Keratinocyte (primary cell): ENCODE measurements around the gene CASP10. TPM values are rescaled to one million over a fixed set of nuclear protein-coding genes. Genes with fewer than 3 reads are reported as not detected.

ENCODE experiments used
- DNase-seq: peaks from one replicate; pipeline ENCODE4 v3.0.0-alpha.2; 2011; ENCODE audit warnings: low read depth, missing footprints, low spot score
- FAIRE-seq: peaks from 2 replicates; lab custom pipeline; 2011; peaks lifted over from hg19 to GRCh38; lab: Jason Lieb, UNC
- H2AFZ ChIP-seq: 2 replicates; pipeline ENCODE4 v1.6.0; 2012; ENCODE audit warnings: low read length, control low read depth, inconsistent platforms; ENCODE audit not compliant: control insufficient read depth
- H3K27ac ChIP-seq: 2 replicates; pipeline ENCODE4 v1.5.1; 2011; ENCODE audit warnings: low read length; ENCODE audit not compliant: control insufficient read depth, insufficient read depth
- H3K27me3 ChIP-seq: 3 replicates; pipeline ENCODE4 v1.6.0; 2011; ENCODE audit warnings: low read length; ENCODE audit not compliant: control insufficient read depth, insufficient read depth; ENCODE audit errors: extremely low read depth
- H3K36me3 ChIP-seq, 2 experiments: 2 replicates in 1 of 2; 3 replicates in 1 of 2; pipeline ENCODE4 v1.5.1; 2011; ENCODE audit warnings: low read length in 2 of 2, mild to moderate bottlenecking in 1 of 2; ENCODE audit not compliant: control insufficient read depth in 2 of 2, insufficient read depth in 2 of 2; ENCODE audit errors: extremely low read depth in 1 of 2
- H3K4me1 ChIP-seq: 3 replicates; pipeline ENCODE4 v1.5.1; 2011; ENCODE audit warnings: low read length; ENCODE audit not compliant: control insufficient read depth, insufficient read depth; ENCODE audit errors: extremely low read depth
- H3K4me2 ChIP-seq: 3 replicates; pipeline ENCODE4 v1.6.0; 2011; ENCODE audit warnings: low read depth, low read length; ENCODE audit not compliant: control insufficient read depth, insufficient read depth; ENCODE audit errors: extremely low read depth
- H3K4me3 ChIP-seq, 3 experiments: fragments of 200-600 bp in 1 of 3; sonication (generic) in 1 of 3; 2 replicates in 2 of 3; 3 replicates in 1 of 3; pipeline ENCODE4 v1.5.1; 2011 to 2016; ENCODE audit warnings: low read length in 3 of 3, mild to moderate bottlenecking in 3 of 3, control low read depth in 2 of 3, inconsistent platforms in 1 of 3, low read depth in 1 of 3, mixed read lengths in 1 of 3, mixed run types in 1 of 3, moderate library complexity in 1 of 3; ENCODE audit not compliant: control insufficient read depth in 2 of 3, insufficient read depth in 2 of 3; ENCODE audit errors: extremely low read depth in 1 of 3
- H3K79me2 ChIP-seq: 2 replicates; pipeline ENCODE4 v1.6.0; 2012; ENCODE audit warnings: low read length; ENCODE audit not compliant: control insufficient read depth, insufficient read depth
- H3K9ac ChIP-seq: 3 replicates; pipeline ENCODE4 v1.6.0; 2011; ENCODE audit warnings: low read length; ENCODE audit not compliant: control insufficient read depth, insufficient read depth; ENCODE audit errors: extremely low read depth
- H3K9me1 ChIP-seq: 3 replicates; pipeline ENCODE4 v1.6.0; 2011; ENCODE audit warnings: low read length; ENCODE audit not compliant: control insufficient read depth, insufficient read depth; ENCODE audit errors: extremely low read depth
- H3K9me3 ChIP-seq: 2 replicates; pipeline ENCODE4 v1.5.1; 2012; ENCODE audit warnings: low read depth, low read length; ENCODE audit not compliant: control insufficient read depth
- H4K20me1 ChIP-seq: 3 replicates; pipeline ENCODE4 v1.6.0; 2011; ENCODE audit warnings: low read length; ENCODE audit not compliant: control insufficient read depth, insufficient read depth; ENCODE audit errors: extremely low read depth
- EZH2 ChIP-seq: IDR thresholded peaks from one replicate; pipeline ENCODE4 v1.6.1; 2012; ENCODE audit warnings: inconsistent platforms, mild to moderate bottlenecking, low read length, moderate library complexity
- dilution Hi-C: fragments of 300-500 bp; cut with MboI; formaldehyde crosslinking; loops from one replicate; pipeline ENCODE4 v1.7.0; 2020; ENCODE audit warnings: low sequenced_read_pairs; ENCODE audit not compliant: extremely low pct_ligation_motif_present
- polyA plus RNA-seq, 5 experiments: library from polyadenylated mRNA; depleted of rRNA in 3 of 5; stranded (reverse) in 3 of 5; stranded (forward) in 1 of 5; unstranded in 1 of 5; fragments of >200 nt; gene quantifications; 1 replicate in 1 of 5; 2 replicates in 3 of 5; 3 replicates in 1 of 5; pipeline versions ENCODE4 v1.2.1 to v1.2.3, GENCODE V29; 2011 to 2012; ENCODE audit warnings: missing spikeins in 2 of 5, low read depth in 1 of 5, low replicate concordance in 1 of 5
- TF ChIP-seq, protein P1 (sequence below), 3 experiments: IDR thresholded peaks in 1 of 3; conservative IDR thresholded peaks in 1 of 3; optimal IDR thresholded peaks in 1 of 3; 2 replicates in 2 of 3; 3 replicates in 1 of 3; pipeline versions ENCODE3 to v1.5.1; 2011; ENCODE audit warnings: low read length in 3 of 3, mild to moderate bottlenecking in 3 of 3, moderate library complexity in 2 of 3, control low read depth in 1 of 3, inconsistent platforms in 1 of 3; ENCODE audit not compliant: insufficient read depth in 2 of 3; ENCODE audit errors: extremely low read depth in 1 of 3

Gene CASP10
- polyA plus RNA-seq, 1 donor (not counting 4 experiments of a cell fraction or from before 2014, with no cell fraction given): 7.1 TPM

DNA sequence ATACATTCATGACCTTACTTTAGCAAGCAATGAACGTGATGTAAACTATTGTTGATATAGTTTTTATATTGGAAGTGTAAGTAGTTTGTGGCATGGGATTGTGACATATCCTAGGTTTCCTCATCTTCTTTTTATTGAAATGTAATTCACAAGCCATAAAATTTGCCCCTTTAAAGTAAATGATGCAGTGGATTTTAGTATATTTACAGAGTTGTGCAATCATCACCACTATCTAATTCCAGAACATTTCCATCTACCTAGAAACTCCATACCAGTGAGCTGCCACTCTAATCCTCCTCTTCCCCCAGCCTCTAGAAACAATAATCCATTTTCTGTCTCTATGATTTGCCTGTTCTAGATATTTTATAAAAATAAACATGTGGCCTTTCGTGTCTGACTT, 10.7 kb upstream of the CASP10 start:
- Histone ChIP-seq H3K4me2 (no peak overlapping the region), H4K20me1 (no peaks in the 10 kb centered on the region), H3K4me1 (no peaks in the 10 kb centered on the region), H3K4me3 (no peak overlapping the region), H3K27me3 (no peaks in the 10 kb centered on the region), H3K27ac (no peak overlapping the region), H3K9ac (no peak overlapping the region), H3K9me1 (no peaks in the 10 kb centered on the region), H3K9me3 (no peaks in the 10 kb centered on the region), H2AFZ (no peak overlapping the region), H3K36me3 (no peaks in the 10 kb centered on the region), H3K79me2 (no peaks in the 10 kb centered on the region)
- no peak for TF ChIP-seq EZH2
- TF ChIP-seq, protein P1, sequence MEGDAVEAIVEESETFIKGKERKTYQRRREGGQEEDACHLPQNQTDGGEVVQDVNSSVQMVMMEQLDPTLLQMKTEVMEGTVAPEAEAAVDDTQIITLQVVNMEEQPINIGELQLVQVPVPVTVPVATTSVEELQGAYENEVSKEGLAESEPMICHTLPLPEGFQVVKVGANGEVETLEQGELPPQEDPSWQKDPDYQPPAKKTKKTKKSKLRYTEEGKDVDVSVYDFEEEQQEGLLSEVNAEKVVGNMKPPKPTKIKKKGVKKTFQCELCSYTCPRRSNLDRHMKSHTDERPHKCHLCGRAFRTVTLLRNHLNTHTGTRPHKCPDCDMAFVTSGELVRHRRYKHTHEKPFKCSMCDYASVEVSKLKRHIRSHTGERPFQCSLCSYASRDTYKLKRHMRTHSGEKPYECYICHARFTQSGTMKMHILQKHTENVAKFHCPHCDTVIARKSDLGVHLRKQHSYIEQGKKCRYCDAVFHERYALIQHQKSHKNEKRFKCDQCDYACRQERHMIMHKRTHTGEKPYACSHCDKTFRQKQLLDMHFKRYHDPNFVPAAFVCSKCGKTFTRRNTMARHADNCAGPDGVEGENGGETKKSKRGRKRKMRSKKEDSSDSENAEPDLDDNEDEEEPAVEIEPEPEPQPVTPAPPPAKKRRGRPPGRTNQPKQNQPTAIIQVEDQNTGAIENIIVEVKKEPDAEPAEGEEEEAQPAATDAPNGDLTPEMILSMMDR (optimal IDR thresholded peaks at IDR 0.05 in 1 of 3, IDR thresholded peaks at IDR 0.05 in 1 of 3, conservative IDR thresholded peaks at IDR 0.05 in 1 of 3; ENCODE audit: extremely low read depth in 1 of 3, insufficient read depth in 2 of 3, low read length in 3 of 3): no peak
- dilution Hi-C loops: no loop called here
- DNase-seq: no peak
- FAIRE-seq: no peak

DNA sequence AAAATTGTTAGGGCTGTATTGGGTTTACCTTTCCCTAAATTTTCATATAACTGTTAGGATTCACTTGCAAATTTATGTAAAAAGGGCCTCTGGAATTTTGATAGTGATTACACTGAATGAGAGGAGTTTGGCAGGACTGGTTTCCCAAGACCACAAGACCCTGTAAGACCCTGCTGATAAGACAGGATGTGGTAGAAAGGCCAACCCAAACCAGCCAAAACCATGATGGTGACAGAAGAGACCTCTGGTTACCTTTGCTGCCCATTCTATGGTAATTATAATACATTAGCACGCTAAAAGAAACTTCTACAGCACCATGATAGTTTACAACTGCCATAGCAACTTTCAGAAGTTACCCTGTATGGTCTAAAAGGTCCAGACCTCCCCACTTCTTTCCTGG, 8.3 kb upstream of the CASP10 start:
- no peaks in the 10 kb centered on the region for H3K4me1 ChIP-seq
- dilution Hi-C loops: no loop called here

More for the DNA sequence above, 8.3 kb upstream of the CASP10 start:
- no peak overlapping the region for H3K4me2 ChIP-seq
- H3K79me2 ChIP-seq: no peaks in the 10 kb centered on the region
- H3K36me3 ChIP-seq: no peaks in the 10 kb centered on the region
- no peak overlapping the region for H3K9ac ChIP-seq
- FAIRE-seq: no peak
- H4K20me1 ChIP-seq: no peaks in the 10 kb centered on the region
- H2AFZ ChIP-seq: no peak overlapping the region
- no peak overlapping the region for H3K4me3 ChIP-seq
- TF ChIP-seq, protein P1 (optimal IDR thresholded peaks at IDR 0.05 in 1 of 3, IDR thresholded peaks at IDR 0.05 in 1 of 3, conservative IDR thresholded peaks at IDR 0.05 in 1 of 3; ENCODE audit: extremely low read depth in 1 of 3, insufficient read depth in 2 of 3, low read length in 3 of 3): no peak
- no peak for TF ChIP-seq EZH2
- no peak for DNase-seq
- H3K9me3 ChIP-seq: no peaks in the 10 kb centered on the region
- H3K27ac ChIP-seq: no peak overlapping the region
- no peaks in the 10 kb centered on the region for H3K9me1 ChIP-seq
- no peaks in the 10 kb centered on the region for H3K27me3 ChIP-seq
